WTC11 (cell line): Measurements from ENCODE around the gene SPG11.

Experiments
- CTCF ChIP-seq: fragments of 200-600 bp; IDR thresholded peaks from 2 replicates; pipeline ENCODE4 v1.8.0; 2022; ENCODE audit warnings: antibody characterized with exemption
- ZNF138 ChIP-seq: sonication (generic); formaldehyde crosslinking; conservative IDR thresholded peaks from 2 replicates; pipeline ENCODE4 v1.8.1; 2022; ENCODE audit warnings: mild to moderate bottlenecking, moderate library complexity, missing genetic modification reagents
- ZNF512 ChIP-seq: sonication (generic); formaldehyde crosslinking; IDR thresholded peaks from 2 replicates; pipeline ENCODE4 v1.8.1; 2022; ENCODE audit warnings: missing genetic modification reagents, borderline replicate concordance

- TF ChIP-seq ZNF138 (no peak), CTCF (no peak), ZNF512 (CRISPR knock-in tag) (no peak)
These were observed 48.4 kb upstream of the SPG11 start for GRCh38 chr15:44711743-44712345.
